ENCODE results near the gene SLC6A4. TPM values are rescaled to one million over a fixed set of nuclear protein-coding genes. Genes with fewer than 3 reads are reported as not detected.
A peak's percentile ranks its signal among the peaks of the same experiment; 100 is the strongest.

Gene SLC6A4
- polyA plus RNA-seq, 1 of the 3 experiments (the other 2 are of a cell fraction): 0.12 TPM

GRCh38 chr17:30207655-30208054 lies 27.8 kb downstream of the SLC6A4 start:
- H3K9ac ChIP-seq: no peak overlapping the region
- 78% methylated on average over 9 of the region's 9 CpGs for WGBS (ENCODE audit: low lambda C conversion rate)
- H3K9me2 ChIP-seq: no peaks in the 10 kb centered on the region
- no peak overlapping the region for H3K27ac ChIP-seq (ENCODE audit: low read depth in 2 of 2, low read length in 1 of 2)
- no peaks in the 10 kb centered on the region for H3K36me3 ChIP-seq (replicated peaks in 1 of 2; ENCODE audit: control insufficient read depth in 1 of 2, insufficient read depth in 2 of 2, low read length in 1 of 2)
- H3K79me2 ChIP-seq (ENCODE audit: insufficient read depth): no peaks in the 10 kb centered on the region
- no peaks in the 10 kb centered on the region for H3F3A ChIP-seq (replicated peaks; ENCODE audit: insufficient read depth)
- peak; percentile 2 for DNase-seq
- no peak overlapping the region for H3K4me3 ChIP-seq (ENCODE audit: low read depth in 2 of 2, low read length in 1 of 2)
- H2AFZ ChIP-seq (ENCODE audit: low read depth): no peak overlapping the region
- no peaks in the 10 kb centered on the region for H4K20me1 ChIP-seq (ENCODE audit: insufficient read depth)
- ChIA-PET CTCF (no interaction called here), POLR2A (no interaction called here)
- H3K4me2 ChIP-seq: no peak overlapping the region
- no peaks in the 10 kb centered on the region for H3K4me1 ChIP-seq (ENCODE audit: control insufficient read depth in 1 of 2, insufficient read depth in 2 of 2, low read depth in 1 of 2, low read length in 1 of 2)
- no peak for TF ChIP-seq SIN3A (IDR thresholded peaks at IDR 0.05; ENCODE audit: borderline replicate concordance, low read depth, low read length)
- no peak for TF ChIP-seq SMC3 (IDR thresholded peaks at IDR 0.05; ENCODE audit: low read depth, low read length)
- no peak for TF ChIP-seq IRF3 (IDR thresholded peaks at IDR 0.05; ENCODE audit: low read depth, low read length)
- no peak for TF ChIP-seq YY1 (IDR thresholded peaks at IDR 0.05; ENCODE audit: low read depth)
- TF ChIP-seq GABPA (IDR thresholded peaks at IDR 0.05; ENCODE audit: low read depth): no peak
- TF ChIP-seq RAD21 (IDR thresholded peaks at IDR 0.05; ENCODE audit: low read length): no peak
- TF ChIP-seq RCOR1 (IDR thresholded peaks at IDR 0.05; ENCODE audit: low read length): no peak
- TF ChIP-seq USF2 (IDR thresholded peaks at IDR 0.05; ENCODE audit: borderline replicate concordance, low read depth, low read length): no peak
- TF ChIP-seq EZH2phosphoT487 (IDR thresholded peaks at IDR 0.05; ENCODE audit: borderline replicate concordance, low read depth): no peak
- no peak for TF ChIP-seq FOXJ3 (CRISPR knock-in tag; IDR thresholded peaks at IDR 0.05)
- no peak for TF ChIP-seq POLR2AphosphoS5 (IDR thresholded peaks at IDR 0.05; ENCODE audit: low read depth, low read length)
- TF ChIP-seq EP300 (IDR thresholded peaks at IDR 0.05; ENCODE audit: borderline replicate concordance in 1 of 2, low read depth in 1 of 2, low read length in 1 of 2): no peak
- TF ChIP-seq REST (IDR thresholded peaks at IDR 0.05; ENCODE audit: low read depth, low read length): no peak
- no peak for TF ChIP-seq ZBTB33 (IDR thresholded peaks at IDR 0.05; ENCODE audit: borderline replicate concordance, low read depth)
- TF ChIP-seq MXI1 (IDR thresholded peaks at IDR 0.05; ENCODE audit: low read depth, low read length): no peak
- no peak for TF ChIP-seq USF1 (IDR thresholded peaks at IDR 0.05; ENCODE audit: borderline replicate concordance, low read depth)
- no peak for TF ChIP-seq RXRA (IDR thresholded peaks at IDR 0.05; ENCODE audit: borderline replicate concordance, low read depth)
- no peak for TF ChIP-seq TAF1 (IDR thresholded peaks at IDR 0.05; ENCODE audit: borderline replicate concordance, low read depth, low read length)
- H3K9me3 ChIP-seq: no peaks in the 10 kb centered on the region
- H3K27me3 ChIP-seq (ENCODE audit: insufficient read depth): no peaks in the 10 kb centered on the region
